ENCODE measurements around the gene PRTG.

DNA sequence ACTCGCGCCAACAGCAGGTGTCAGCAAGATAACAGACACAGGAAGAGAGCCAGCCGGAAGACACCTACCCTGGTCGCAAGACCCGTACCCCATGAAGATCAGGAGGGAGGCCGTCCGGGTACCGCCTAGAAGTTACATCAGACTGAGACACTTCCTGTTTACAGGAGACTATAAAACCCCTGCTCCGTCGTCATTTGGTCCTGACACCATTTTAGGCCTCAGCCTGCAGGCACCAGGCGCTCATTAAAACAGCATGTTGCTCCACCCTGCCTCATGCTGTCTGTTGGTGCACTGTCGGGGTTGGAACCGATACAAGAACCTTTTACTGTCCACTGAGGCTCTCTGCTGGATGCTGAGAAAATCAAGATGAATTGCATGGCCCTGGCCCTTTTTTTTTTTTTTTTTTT, 15.6 kb upstream of the PRTG start:
- TF ChIP-seq NR2C2 (IDR thresholded peaks at IDR 0.05; ENCODE audit: borderline replicate concordance, control insufficient read depth, insufficient read length, low read depth) = no peak
- no peak for TF ChIP-seq POLR2A (IDR thresholded peaks at IDR 0.05; ENCODE audit: low read depth, low read length)
- no peak for TF ChIP-seq CTCF (IDR thresholded peaks at IDR 0.05 in 2 of 3, conservative IDR thresholded peaks at IDR 0.05 in 1 of 3; ENCODE audit: control insufficient read depth in 2 of 3, extremely low read depth in 1 of 3, insufficient read depth in 1 of 3, low read depth in 3 of 3, low read length in 3 of 3)
- TF ChIP-seq SPI1 (IDR thresholded peaks at IDR 0.05; ENCODE audit: borderline replicate concordance, insufficient read depth, low read depth, low read length) = no peak
- no peak for TF ChIP-seq MAX (IDR thresholded peaks at IDR 0.05; ENCODE audit: low read depth, low read length)
- TF ChIP-seq, protein P1, sequence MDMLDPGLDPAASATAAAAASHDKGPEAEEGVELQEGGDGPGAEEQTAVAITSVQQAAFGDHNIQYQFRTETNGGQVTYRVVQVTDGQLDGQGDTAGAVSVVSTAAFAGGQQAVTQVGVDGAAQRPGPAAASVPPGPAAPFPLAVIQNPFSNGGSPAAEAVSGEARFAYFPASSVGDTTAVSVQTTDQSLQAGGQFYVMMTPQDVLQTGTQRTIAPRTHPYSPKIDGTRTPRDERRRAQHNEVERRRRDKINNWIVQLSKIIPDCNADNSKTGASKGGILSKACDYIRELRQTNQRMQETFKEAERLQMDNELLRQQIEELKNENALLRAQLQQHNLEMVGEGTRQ (IDR thresholded peaks at IDR 0.05; ENCODE audit: borderline replicate concordance, low read depth, low read length) = no peak
- TF ChIP-seq YY1 (IDR thresholded peaks at IDR 0.05; ENCODE audit: low read depth, low read length) = no peak
- TF ChIP-seq SMAD1 (IDR thresholded peaks at IDR 0.05; ENCODE audit: low read depth, partially characterized antibody) = no peak
- no peak for TF ChIP-seq HCFC1 (IDR thresholded peaks at IDR 0.05; ENCODE audit: low read length)
- no peak for TF ChIP-seq SMC3 (IDR thresholded peaks at IDR 0.05; ENCODE audit: borderline replicate concordance, low read length)
- no peak for TF ChIP-seq SIN3A (IDR thresholded peaks at IDR 0.05; ENCODE audit: low read depth, low read length)
- TF ChIP-seq EZH2 (IDR thresholded peaks at IDR 0.05; ENCODE audit: borderline replicate concordance, control insufficient read depth, low read depth, low read length) = no peak
- TF ChIP-seq TAF1 (IDR thresholded peaks at IDR 0.05; ENCODE audit: borderline replicate concordance, low read depth, low read length) = no peak
